ENCODE measurements around the gene CLCF1. TPM values are rescaled to one million over a fixed set of nuclear protein-coding genes. Genes with fewer than 3 reads are reported as not detected.

Gene CLCF1
- total and polyA plus RNA-seq, 10 of the 15 experiments (the other 5 are each of a cell fraction or from before 2014, with no cell fraction given): 0.16 to 2.1 (median 0.63) TPM; not detected in 1

DNA sequence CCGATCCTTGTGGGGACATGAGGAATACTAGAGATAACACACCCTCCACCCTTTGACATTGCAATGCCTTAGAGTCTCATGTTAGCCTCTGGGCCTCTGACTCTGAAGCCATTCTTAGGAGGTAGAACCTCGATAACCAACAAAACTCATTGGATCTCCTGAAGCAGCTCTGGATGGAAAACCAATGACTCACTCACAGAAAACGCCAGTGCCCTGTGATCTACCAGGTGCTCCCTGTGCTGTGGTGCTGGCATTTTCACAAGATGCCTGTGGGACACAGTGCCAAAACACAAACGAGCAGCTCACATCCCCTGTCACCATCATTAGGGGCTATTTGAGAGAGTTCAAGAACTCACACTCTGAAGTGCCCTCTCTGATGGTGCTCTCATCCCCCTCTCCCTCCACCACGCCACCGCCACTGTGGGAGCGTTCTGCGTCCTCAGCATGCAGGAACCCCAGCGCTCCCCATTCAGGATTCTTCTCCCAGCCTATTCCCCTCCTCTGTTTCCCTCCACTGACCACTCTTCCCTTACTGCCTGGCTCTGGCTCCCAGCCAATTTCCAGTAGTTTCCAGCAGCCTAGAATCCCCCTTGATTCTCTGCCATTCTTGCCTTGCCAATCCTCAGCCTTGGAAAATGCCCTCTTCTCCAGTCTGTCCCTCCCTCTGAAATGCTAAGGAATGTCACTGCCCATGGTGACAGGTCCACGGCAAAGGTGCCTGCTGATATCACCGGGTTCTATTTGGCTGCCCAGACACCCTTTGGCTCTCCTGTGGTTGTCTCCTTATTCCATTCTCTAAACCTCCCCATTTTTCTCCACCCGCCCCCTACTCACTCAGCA is 15.3 kb downstream of the CLCF1 start:
- peaks cover 32% of the 10 kb centered on the region for H3K4me1 ChIP-seq (ENCODE audit: control insufficient read depth, insufficient read depth, low read length)
- no peaks in the 10 kb centered on the region for H4K20me1 ChIP-seq (ENCODE audit: control insufficient read depth, insufficient read depth)
- FAIRE-seq (no peak), DNase-seq (ENCODE audit: low read depth, low spot score) (no peak), ATAC-seq (no peak)
- no peak overlapping the region for H3K9ac ChIP-seq (ENCODE audit: control insufficient read depth, insufficient read depth, low read length)
- H3K4me3 ChIP-seq: no peak overlapping the region
- peaks cover 2% of the 10 kb centered on the region for H3K79me2 ChIP-seq (ENCODE audit: control insufficient read depth, insufficient read depth, low read length)
- H3K27me3 ChIP-seq (replicated peaks in 1 of 2; ENCODE audit: control insufficient read depth in 2 of 2, insufficient read depth in 2 of 2, low read length in 1 of 2): no peaks in the 10 kb centered on the region; a peak in 1 of 4 replicates
- 65% methylated on average over 12 of the region's 12 CpGs for WGBS (ENCODE audit: insufficient coverage, insufficient replicate concordance, low lambda C conversion rate, missing lambda C conversion rate)
- TF ChIP-seq, protein P1, sequence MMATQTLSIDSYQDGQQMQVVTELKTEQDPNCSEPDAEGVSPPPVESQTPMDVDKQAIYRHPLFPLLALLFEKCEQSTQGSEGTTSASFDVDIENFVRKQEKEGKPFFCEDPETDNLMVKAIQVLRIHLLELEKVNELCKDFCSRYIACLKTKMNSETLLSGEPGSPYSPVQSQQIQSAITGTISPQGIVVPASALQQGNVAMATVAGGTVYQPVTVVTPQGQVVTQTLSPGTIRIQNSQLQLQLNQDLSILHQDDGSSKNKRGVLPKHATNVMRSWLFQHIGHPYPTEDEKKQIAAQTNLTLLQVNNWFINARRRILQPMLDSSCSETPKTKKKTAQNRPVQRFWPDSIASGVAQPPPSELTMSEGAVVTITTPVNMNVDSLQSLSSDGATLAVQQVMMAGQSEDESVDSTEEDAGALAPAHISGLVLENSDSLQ (IDR thresholded peaks at IDR 0.05): no peak
- TF ChIP-seq LARP7 (IDR thresholded peaks at IDR 0.05) (no peak), MYC (IDR thresholded peaks at IDR 0.05; ENCODE audit: insufficient read depth, insufficient read length, insufficient replicate concordance, low read length, severe bottlenecking) (no peak), TCF12 (IDR thresholded peaks at IDR 0.05; ENCODE audit: low read depth, low read length) (no peak), KAT2A (conservative IDR thresholded peaks at IDR 0.05; ENCODE audit: control insufficient read depth, low read depth, low read length) (no peak), YY1 (IDR thresholded peaks at IDR 0.05; ENCODE audit: low read depth, low read length) (no peak), IKZF2 (IDR thresholded peaks at IDR 0.05) (no peak), RB1 (IDR thresholded peaks at IDR 0.05; ENCODE audit: borderline replicate concordance) (no peak), IKZF1 (conservative IDR thresholded peaks at IDR 0.05) (no peak), SIN3A (IDR thresholded peaks at IDR 0.05; ENCODE audit: low read depth, low read length) (no peak), PAX8 (IDR thresholded peaks at IDR 0.05) (no peak), SP1 (IDR thresholded peaks at IDR 0.05; ENCODE audit: low read depth, low read length) (no peak), ATF7 (IDR thresholded peaks at IDR 0.05; ENCODE audit: low read depth) (no peak)
- TF ChIP-seq, protein P2, sequence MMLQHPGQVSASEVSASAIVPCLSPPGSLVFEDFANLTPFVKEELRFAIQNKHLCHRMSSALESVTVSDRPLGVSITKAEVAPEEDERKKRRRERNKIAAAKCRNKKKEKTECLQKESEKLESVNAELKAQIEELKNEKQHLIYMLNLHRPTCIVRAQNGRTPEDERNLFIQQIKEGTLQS (IDR thresholded peaks at IDR 0.05; ENCODE audit: borderline replicate concordance, extremely low read depth, low read depth, low read length): no peak
- H3K27ac ChIP-seq (ENCODE audit: control insufficient read depth, insufficient read depth): no peak overlapping the region
- POLR2A ChIA-PET: interaction anchor here (11.4 kb wide), 1 partner anchor 21 kb away, joined by 183 read pairs; no protein-coding TSS in a partner anchor
- SMC1A ChIA-PET (ENCODE audit: uncharacterized antibody, unreplicated experiment): interaction anchor here (7.9 to 15.8 kb wide), 2 partner anchors 13 to 20 kb away, joined by 79 to 646 read pairs; partner anchors contain the start of gene CLCF1
- in situ Hi-C loops (cut with MboI): no loop called here
- BruUV-seq (replicated peaks): no TSS peak
- RAD21 ChIA-PET (ENCODE audit: unreplicated experiment): interaction anchor here (1.2 to 10.1 kb wide), 5 partner anchors 13 to 44 kb away, joined by 5 to 525 read pairs (median 102); partner anchors contain the start of genes CLCF1, PPP1CA and RAD9A
- CTCF ChIA-PET: interaction anchor here (0.6 to 26.2 kb wide), 4 partner anchors 7 to 276 kb away, joined by 3 to 1301 read pairs (median 78); partner anchors contain the start of genes CLCF1 and RAD9A
- no peaks in the 10 kb centered on the region for H3K9me3 ChIP-seq (replicated peaks; ENCODE audit: control insufficient read depth, insufficient read depth, low read length)
- H3K4me2 ChIP-seq (ENCODE audit: control insufficient read depth, insufficient read depth): no peak overlapping the region
- intact Hi-C loops (cut with micrococcal nuclease; ENCODE audit: unreplicated experiment): loop anchor here (1.0 to 2.0 kb wide), 4 partner anchors 13 to 149 kb away; no protein-coding TSS in a partner anchor
- H3K36me3 ChIP-seq (ENCODE audit: control insufficient read depth in 2 of 2, insufficient read depth in 2 of 2, low read length in 1 of 2): no peaks in the 10 kb centered on the region
- H2AFZ ChIP-seq (ENCODE audit: control insufficient read depth, low read depth, low read length): no peak overlapping the region
